ENCODE measurements around the gene MCF2L.

DNA sequence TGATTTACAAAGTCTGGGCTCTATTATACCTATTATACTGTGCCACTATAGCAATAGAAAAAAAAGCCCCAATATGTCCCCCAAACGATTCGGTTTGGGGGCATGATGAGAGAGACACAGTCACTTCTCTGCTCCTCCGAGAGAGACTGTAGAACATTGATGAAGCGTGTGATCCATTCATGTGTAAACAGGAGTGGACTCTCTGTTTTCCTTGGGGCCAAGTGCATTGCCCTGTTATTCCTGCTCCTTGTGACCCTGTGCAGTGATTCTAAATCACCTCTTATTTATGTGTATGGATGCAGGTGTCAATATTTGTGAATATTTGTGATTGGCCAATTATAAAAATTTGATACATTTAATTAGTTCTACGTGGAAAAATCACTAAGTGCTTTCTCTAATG lies 170.6 kb downstream of the MCF2L start:
- TF ChIP-seq, protein P1, sequence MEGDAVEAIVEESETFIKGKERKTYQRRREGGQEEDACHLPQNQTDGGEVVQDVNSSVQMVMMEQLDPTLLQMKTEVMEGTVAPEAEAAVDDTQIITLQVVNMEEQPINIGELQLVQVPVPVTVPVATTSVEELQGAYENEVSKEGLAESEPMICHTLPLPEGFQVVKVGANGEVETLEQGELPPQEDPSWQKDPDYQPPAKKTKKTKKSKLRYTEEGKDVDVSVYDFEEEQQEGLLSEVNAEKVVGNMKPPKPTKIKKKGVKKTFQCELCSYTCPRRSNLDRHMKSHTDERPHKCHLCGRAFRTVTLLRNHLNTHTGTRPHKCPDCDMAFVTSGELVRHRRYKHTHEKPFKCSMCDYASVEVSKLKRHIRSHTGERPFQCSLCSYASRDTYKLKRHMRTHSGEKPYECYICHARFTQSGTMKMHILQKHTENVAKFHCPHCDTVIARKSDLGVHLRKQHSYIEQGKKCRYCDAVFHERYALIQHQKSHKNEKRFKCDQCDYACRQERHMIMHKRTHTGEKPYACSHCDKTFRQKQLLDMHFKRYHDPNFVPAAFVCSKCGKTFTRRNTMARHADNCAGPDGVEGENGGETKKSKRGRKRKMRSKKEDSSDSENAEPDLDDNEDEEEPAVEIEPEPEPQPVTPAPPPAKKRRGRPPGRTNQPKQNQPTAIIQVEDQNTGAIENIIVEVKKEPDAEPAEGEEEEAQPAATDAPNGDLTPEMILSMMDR (IDR thresholded peaks at IDR 0.05), result no peak
- TF ChIP-seq POLR2A (IDR thresholded peaks at IDR 0.05), result no peak
